GM12878 (cell line): ENCODE measurements around the gene CDX4. TPM values are rescaled to one million over a fixed set of nuclear protein-coding genes. Genes with fewer than 3 reads are reported as not detected.

Source experiments
- ATAC-seq: fragments of 200-7000 bp; cut with Tn5 transposase; 3 replicates; pipeline ENCODE4 v1.9.1; 2020; ENCODE audit warnings: mild to moderate bottlenecking, moderate library complexity
- BruUV-seq: library from RNA; stranded (reverse); fragments of 400-500 nt; replicated peaks from 2 replicates; lab custom pipeline; 2021; lab: Mats Ljungman, UMichigan
- CTCF ChIA-PET: fragments of 300-600 bp; sonication (Branson Sonifier 250); formaldehyde crosslinking; extraction: SDS; loops from one replicate; lab custom pipeline; 2021; ENCODE audit warnings: inconsistent platforms; lab: Yijun Ruan, JAX
- POLR2A ChIA-PET: fragments of 350-600 bp; formaldehyde crosslinking; extraction: SDS; loops from one replicate; lab custom pipeline; 2021; ENCODE audit warnings: inconsistent platforms; lab: Charles Lee
- RAD21 ChIA-PET: fragments of 300-600 bp; sonication (Branson Sonifier 250); formaldehyde crosslinking; loops from one replicate; lab custom pipeline; 2023; ENCODE audit warnings: antibody characterized with exemption; ENCODE audit not compliant: unreplicated experiment; lab: Charles Lee
- SMC1A ChIA-PET: fragments of 300-600 bp; sonication (Branson Sonifier 250); formaldehyde crosslinking; loops from one replicate; lab custom pipeline; 2023; ENCODE audit not compliant: unreplicated experiment, uncharacterized antibody; lab: Charles Lee
- DNase-seq: peaks from one replicate; pipeline ENCODE4 v3.0.0-alpha.2; 2011; ENCODE audit warnings: low read depth, low spot score
- FAIRE-seq: peaks from 3 replicates; lab custom pipeline; 2011; peaks lifted over from hg19 to GRCh38; lab: Jason Lieb, UNC
- H2AFZ ChIP-seq: 2 replicates; pipeline ENCODE4 v1.6.0; 2011; ENCODE audit warnings: low read depth, low read length, control low read depth; ENCODE audit not compliant: control insufficient read depth
- H3K27ac ChIP-seq: 2 replicates; pipeline ENCODE4 v1.5.1; 2011; ENCODE audit warnings: control low read depth; ENCODE audit not compliant: control insufficient read depth, insufficient read depth
- H3K27me3 ChIP-seq, 2 experiments: replicated peaks in 1 of 2; 2 replicates each; pipeline versions ENCODE4 v1.6.0 to v1.6.1; 2011; ENCODE audit warnings: low read length in 1 of 2; ENCODE audit not compliant: control insufficient read depth in 2 of 2, insufficient read depth in 2 of 2
- H3K36me3 ChIP-seq, 2 experiments: 2 replicates each; pipeline ENCODE4 v1.5.1; 2011; ENCODE audit warnings: low read length in 1 of 2; ENCODE audit not compliant: control insufficient read depth in 2 of 2, insufficient read depth in 2 of 2
- H3K4me1 ChIP-seq: 2 replicates; pipeline ENCODE4 v1.6.1; 2011; ENCODE audit warnings: mild to moderate bottlenecking, low read length, moderate library complexity, mixed read lengths; ENCODE audit not compliant: control insufficient read depth, insufficient read depth
- H3K4me2 ChIP-seq: 2 replicates; pipeline ENCODE4 v1.6.0; 2011; ENCODE audit warnings: control low read depth; ENCODE audit not compliant: control insufficient read depth, insufficient read depth
- H3K4me3 ChIP-seq: fragments of 200-600 bp; sonication (generic); 2 replicates; pipeline ENCODE4 v1.5.1; 2016
- H3K79me2 ChIP-seq: 2 replicates; pipeline ENCODE4 v1.6.0; 2011; ENCODE audit warnings: low read length; ENCODE audit not compliant: control insufficient read depth, insufficient read depth
- H3K9ac ChIP-seq: 2 replicates; pipeline ENCODE4 v1.8.0; 2011; ENCODE audit warnings: low read length, control low read depth, mixed read lengths; ENCODE audit not compliant: control insufficient read depth, insufficient read depth
- H3K9me3 ChIP-seq: replicated peaks from 3 replicates; pipeline ENCODE4 v1.5.1; 2011; ENCODE audit warnings: mild to moderate bottlenecking, low read length; ENCODE audit not compliant: control insufficient read depth, insufficient read depth
- H4K20me1 ChIP-seq: 2 replicates; pipeline ENCODE4 v1.6.0; 2011; ENCODE audit not compliant: control insufficient read depth, insufficient read depth
- CEBPZ ChIP-seq: fragments of 150-350 bp; IDR thresholded peaks from 2 replicates; pipeline ENCODE4 v1.6.1; 2016; ENCODE audit warnings: low read depth, low read length
- CHD4 ChIP-seq: fragments of 200-600 bp; sonication (generic); IDR thresholded peaks from 2 replicates; pipeline ENCODE4 v1.6.1; 2016; ENCODE audit warnings: mild to moderate bottlenecking
- ESRRA ChIP-seq: IDR thresholded peaks from 2 replicates; pipeline ENCODE4 v1.6.1; 2012; ENCODE audit warnings: mild to moderate bottlenecking, low read length, improper control_type of control experiment
- FOXK2 ChIP-seq: fragments of 450-650 bp; IDR thresholded peaks from 2 replicates; pipeline ENCODE4 v1.6.1; 2017; ENCODE audit warnings: mild to moderate bottlenecking, moderate library complexity
- GATAD2B ChIP-seq: fragments of 450-650 bp; conservative IDR thresholded peaks from 2 replicates; pipeline ENCODE4 v1.6.1; 2017; ENCODE audit warnings: low read depth, mild to moderate bottlenecking, moderate library complexity
- HSF1 ChIP-seq: fragments of 150-350 bp; IDR thresholded peaks from 2 replicates; pipeline ENCODE4 v1.6.1; 2014; ENCODE audit warnings: mild to moderate bottlenecking, low read depth, low read length
- KAT2A ChIP-seq: conservative IDR thresholded peaks from 2 replicates; pipeline ENCODE4 v1.6.1; 2011; ENCODE audit warnings: low read depth, low read length; ENCODE audit not compliant: control insufficient read depth
- NFYA ChIP-seq: IDR thresholded peaks from 2 replicates; pipeline ENCODE4 v1.6.1; 2011; ENCODE audit warnings: low read depth, mild to moderate bottlenecking, low read length, improper control_type of control experiment, borderline replicate concordance
- POLR2AphosphoS2 ChIP-seq: IDR thresholded peaks from 2 replicates; pipeline ENCODE4 v1.6.1; 2011; ENCODE audit warnings: low read depth, mild to moderate bottlenecking, low read length, improper control_type of control experiment, moderate library complexity
- RBBP5 ChIP-seq: fragments of 200-600 bp; sonication (generic); conservative IDR thresholded peaks from 2 replicates; pipeline ENCODE4 v1.6.1; 2016
- SIN3A ChIP-seq: IDR thresholded peaks from 2 replicates; pipeline ENCODE4 v1.6.1; 2012; ENCODE audit warnings: low read depth, low read length, improper control_type of control experiment
- SP1 ChIP-seq: IDR thresholded peaks from one replicate; pipeline ENCODE4 v1.6.1; 2011; ENCODE audit warnings: low read depth, low read length
- TCF12 ChIP-seq: IDR thresholded peaks from 2 replicates; pipeline ENCODE4 v1.6.1; 2011; ENCODE audit warnings: low read depth, mild to moderate bottlenecking, low read length
- TCF7 ChIP-seq: IDR thresholded peaks from 2 replicates; pipeline ENCODE4 v1.6.1; 2014; ENCODE audit warnings: antibody characterized with exemption, borderline replicate concordance
- WGBS: methylation state at CpG from one replicate; pipeline ENCODE4 v1.1.6; 2016; ENCODE audit warnings: low lambda C conversion rate; ENCODE audit not compliant: insufficient replicate concordance, insufficient coverage; ENCODE audit errors: missing lambda C conversion rate; 5-methylcytosine and 5-hydroxymethylcytosine counted together
- in situ Hi-C: fragments of 300-500 bp; cut with MboI; formaldehyde crosslinking; loops from 9 replicates; pipeline ENCODE4 v1.14.3; 2018; ENCODE audit warnings: mixed read lengths
- intact Hi-C: fragments of 100-400 bp; cut with micrococcal nuclease; formaldehyde crosslinking; loops from one replicate; pipeline ENCODE4 v1.14.2; 2022; ENCODE audit not compliant: unreplicated experiment
- polyA plus RNA-seq, 11 experiments: library from polyadenylated mRNA; depleted of rRNA in 4 of 11; unstranded in 6 of 11; stranded (reverse) in 5 of 11; fragments of >200 nt; fragmentation: Nextera tagmentation in 4 of 11; fragmentation: Illumina TruSeq in 1 of 11; extraction: Ambion mirVana in 4 of 11; extraction: Trizol in 1 of 11; gene quantifications; 1 replicate in 1 of 11; 2 replicates in 10 of 11; pipeline versions ENCODE4 v1.2.1 to v1.2.3, GENCODE V29; 2011 to 2016; ENCODE audit warnings: inconsistent platforms in 2 of 11, missing spikeins in 2 of 11, low read depth in 1 of 11
- total RNA-seq, 4 experiments: library from RNA; depleted of rRNA in 3 of 4; stranded (reverse); fragments of >200 nt in 3 of 4; fragmentation: Illumina TruSeq in 1 of 4; extraction: Trizol in 1 of 4; gene quantifications; 2 replicates each; pipeline versions ENCODE4 v1.2.1 to v1.2.3, GENCODE V29; 2013 to 2021
- TF ChIP-seq, protein P1 (sequence below): IDR thresholded peaks from 2 replicates; pipeline ENCODE4 v1.6.1; 2012; ENCODE audit warnings: low read depth, low read length, improper control_type of control experiment
- TF ChIP-seq, protein P2 (sequence below): fragments of 450-650 bp; conservative IDR thresholded peaks from 2 replicates; pipeline ENCODE4 v1.6.1; 2017; ENCODE audit warnings: mild to moderate bottlenecking, moderate library complexity

The CDX4 gene
- total and polyA plus RNA-seq, 10 of the 15 experiments (the other 5 are each of a cell fraction or from before 2014, with no cell fraction given) = not detected

DNA sequence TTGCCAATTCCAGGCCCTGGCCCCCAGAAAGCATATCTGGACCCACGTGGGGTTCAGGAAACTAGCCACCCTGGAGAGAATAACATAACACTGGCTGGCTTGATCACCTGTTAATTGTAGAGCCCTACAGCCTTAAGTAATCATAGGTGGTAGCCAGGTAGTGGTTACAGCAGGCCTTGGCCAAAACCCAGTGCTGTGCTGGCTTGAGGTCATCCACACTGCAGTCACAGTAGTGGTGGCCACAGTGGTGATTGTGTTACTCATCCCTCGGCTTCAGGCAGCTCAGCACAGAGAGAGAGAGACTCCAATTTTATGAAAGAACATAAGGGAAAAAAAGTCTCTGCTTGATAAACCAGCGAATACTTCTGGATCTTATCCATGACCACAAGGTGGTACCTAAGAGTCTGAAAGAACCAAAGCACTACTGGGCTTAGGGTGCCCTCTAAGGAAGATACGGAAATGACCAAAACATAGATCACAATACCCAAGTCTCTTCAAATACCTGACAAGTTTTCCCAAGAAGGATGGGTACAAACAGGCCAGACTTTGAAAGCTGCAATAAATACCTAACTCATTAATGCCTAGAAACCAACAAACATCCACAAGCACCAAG, 46.6 kb upstream of the CDX4 start (continued):
- TF ChIP-seq GATAD2B (no peak), TCF7 (no peak), CEBPZ (no peak)
- TF ChIP-seq, all 136 proteins: peak for 0

DNA sequence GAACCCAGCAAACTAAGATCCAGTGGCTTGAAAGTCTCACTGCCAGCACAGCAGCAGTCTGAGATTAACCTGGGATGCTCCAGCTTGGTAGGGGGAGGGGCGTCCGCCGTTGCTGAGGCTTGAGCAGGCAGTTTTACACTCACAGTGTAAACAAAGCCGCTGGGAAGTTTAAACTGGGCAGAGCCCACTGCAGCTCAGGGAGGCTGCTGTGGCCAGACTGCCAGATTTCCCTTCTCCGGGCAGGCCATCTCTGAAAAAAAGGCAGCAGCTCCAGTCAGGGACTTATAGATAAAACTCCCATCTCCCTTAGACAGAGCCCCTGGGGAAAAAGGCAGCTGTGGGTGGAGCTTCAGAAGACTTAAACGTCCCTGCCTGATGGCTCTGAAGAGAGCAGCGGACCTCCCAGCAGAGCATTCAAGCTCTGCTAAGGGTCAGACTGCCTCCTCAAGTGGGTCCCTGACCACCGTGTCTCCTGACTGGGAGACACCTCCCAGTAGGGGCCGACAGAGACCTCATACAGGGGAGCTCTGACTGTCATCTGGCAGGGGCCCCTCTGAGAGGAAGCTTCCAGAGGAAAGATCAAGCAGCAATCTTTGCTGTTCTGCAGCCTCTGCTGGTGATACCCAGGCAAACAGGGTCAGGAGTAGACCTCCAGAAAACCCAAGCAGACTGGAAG, 45.1 kb upstream of the CDX4 start:
- Histone ChIP-seq H2AFZ (no peak overlapping the region), H3K4me2 (no peak overlapping the region), H3K4me3 (no peak overlapping the region), H3K79me2 (no peaks in the 10 kb centered on the region), H3K9me3 (no peaks in the 10 kb centered on the region), H3K4me1 (no peaks in the 10 kb centered on the region), H3K27me3 (no peaks in the 10 kb centered on the region), H3K27ac (no peak overlapping the region), H4K20me1 (no peaks in the 10 kb centered on the region)
- FAIRE-seq (no peak), ATAC-seq (no peak), DNase-seq (no peak)
- POLR2A ChIA-PET = no interaction called here
- intact Hi-C loops = no loop called here
- WGBS = 15% methylated on average over 9 of the region's 9 CpGs
- BruUV-seq = no TSS peak
- SMC1A ChIA-PET = no interaction called here
- TF ChIP-seq ESRRA (no peak), TCF12 (no peak), POLR2AphosphoS2 (no peak), KAT2A (no peak), FOXK2 (no peak), HSF1 (no peak), RBBP5 (no peak), SIN3A (no peak), NFYA (no peak), SP1 (no peak), CHD4 (no peak)
- TF ChIP-seq, protein P1, sequence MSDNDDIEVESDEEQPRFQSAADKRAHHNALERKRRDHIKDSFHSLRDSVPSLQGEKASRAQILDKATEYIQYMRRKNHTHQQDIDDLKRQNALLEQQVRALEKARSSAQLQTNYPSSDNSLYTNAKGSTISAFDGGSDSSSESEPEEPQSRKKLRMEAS = no peak
- TF ChIP-seq, protein P2, sequence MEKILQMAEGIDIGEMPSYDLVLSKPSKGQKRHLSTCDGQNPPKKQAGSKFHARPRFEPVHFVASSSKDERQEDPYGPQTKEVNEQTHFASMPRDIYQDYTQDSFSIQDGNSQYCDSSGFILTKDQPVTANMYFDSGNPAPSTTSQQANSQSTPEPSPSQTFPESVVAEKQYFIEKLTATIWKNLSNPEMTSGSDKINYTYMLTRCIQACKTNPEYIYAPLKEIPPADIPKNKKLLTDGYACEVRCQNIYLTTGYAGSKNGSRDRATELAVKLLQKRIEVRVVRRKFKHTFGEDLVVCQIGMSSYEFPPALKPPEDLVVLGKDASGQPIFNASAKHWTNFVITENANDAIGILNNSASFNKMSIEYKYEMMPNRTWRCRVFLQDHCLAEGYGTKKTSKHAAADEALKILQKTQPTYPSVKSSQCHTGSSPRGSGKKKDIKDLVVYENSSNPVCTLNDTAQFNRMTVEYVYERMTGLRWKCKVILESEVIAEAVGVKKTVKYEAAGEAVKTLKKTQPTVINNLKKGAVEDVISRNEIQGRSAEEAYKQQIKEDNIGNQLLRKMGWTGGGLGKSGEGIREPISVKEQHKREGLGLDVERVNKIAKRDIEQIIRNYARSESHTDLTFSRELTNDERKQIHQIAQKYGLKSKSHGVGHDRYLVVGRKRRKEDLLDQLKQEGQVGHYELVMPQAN = no peak
- TF ChIP-seq, all 136 proteins: peak for 0
- in situ Hi-C loops = no loop called here
- Histone ChIP-seq H3K36me3 (no peaks in the 10 kb centered on the region), H3K9ac (no peak overlapping the region)
- CTCF ChIA-PET = no interaction called here
- RAD21 ChIA-PET = no interaction called here
